Measurements from ENCODE around the gene TAS1R2. TPM values are rescaled to one million over a fixed set of nuclear protein-coding genes. Genes with fewer than 3 reads are reported as not detected.

The TAS1R2 gene
- total and polyA plus RNA-seq, 9 of the 15 experiments (the other 6 are each of a cell fraction or from before 2014, with no cell fraction given) = not detected

DNA sequence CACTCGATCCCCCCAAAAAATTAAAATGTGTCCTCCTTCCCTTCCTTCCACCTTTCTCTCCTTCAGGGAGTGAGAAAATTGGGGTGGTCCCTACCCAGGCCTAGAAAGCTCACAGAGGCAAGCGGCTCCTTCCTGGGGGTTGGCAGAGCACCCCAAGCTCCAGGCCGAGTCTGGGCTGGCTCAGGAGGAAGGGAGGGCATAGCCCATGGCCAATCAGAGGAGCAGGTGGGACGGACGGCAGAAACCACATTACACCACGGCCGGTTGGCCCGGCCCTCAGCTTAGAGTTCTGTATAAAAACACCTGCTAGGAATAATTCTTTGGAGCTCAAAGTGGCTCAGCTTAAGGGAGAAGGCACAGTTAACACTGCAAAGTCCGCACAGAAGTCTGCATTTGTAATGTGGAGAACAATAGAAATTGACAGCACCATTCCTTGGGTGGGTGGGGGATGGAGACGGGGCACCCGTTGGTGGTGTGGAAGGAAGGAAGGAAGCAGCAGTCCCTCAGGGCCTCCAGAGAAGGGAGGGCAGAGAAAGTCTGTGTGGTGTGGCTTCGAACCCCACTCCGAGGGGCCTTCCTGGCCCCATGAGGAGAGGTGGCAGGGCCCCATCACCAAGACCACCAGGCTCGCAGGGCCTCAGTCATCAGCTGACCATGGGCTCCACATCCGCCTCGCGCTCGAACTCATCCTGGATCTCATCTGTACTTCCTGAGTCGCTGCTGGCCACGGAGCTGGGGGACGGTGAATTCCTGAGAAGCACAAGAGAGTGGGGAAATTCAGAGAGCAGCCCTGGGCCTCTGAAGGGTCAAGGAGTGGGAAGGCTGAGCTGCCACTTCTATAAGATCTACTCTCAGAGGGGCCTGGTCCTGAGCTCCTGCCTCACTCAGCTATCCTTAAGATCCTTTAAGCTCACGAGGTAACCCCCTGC lies 48.7 kb upstream of the TAS1R2 start (continued):
- TF ChIP-seq RBBP5 (IDR thresholded peaks at IDR 0.05; ENCODE audit: borderline replicate concordance, insufficient read depth, low read length, poor library complexity, severe bottlenecking) (peak; percentile 19), CBFA2T3 (IDR thresholded peaks at IDR 0.05) (no peak), AFF1 (IDR thresholded peaks at IDR 0.05; ENCODE audit: low read depth in 1 of 2, partially characterized antibody in 2 of 2) (no peak), ZNF184 (CRISPR knock-in tag; IDR thresholded peaks at IDR 0.05) (no peak), MEF2D (tag; conservative IDR thresholded peaks at IDR 0.05; ENCODE audit: low read depth) (no peak), DACH1 (IDR thresholded peaks at IDR 0.05; ENCODE audit: partially characterized antibody) (no peak), REST (IDR thresholded peaks at IDR 0.05; ENCODE audit: borderline replicate concordance) (no peak), REST (CRISPR knock-in tag; IDR thresholded peaks at IDR 0.05; ENCODE audit: low read depth) (no peak), WHSC1 (IDR thresholded peaks at IDR 0.05; ENCODE audit: low read length) (no peak), MYC (IDR thresholded peaks at IDR 0.05; ENCODE audit: low read depth, low read length) (0 out of 2 replicates have a peak, but pooled peaks have one; percentile 1), MYC (CRISPR knock-in tag; IDR thresholded peaks at IDR 0.05; ENCODE audit: borderline replicate concordance, low read depth) (0 out of 2 replicates have a peak, but pooled peaks have one; percentile 25), COPS2 (conservative IDR thresholded peaks at IDR 0.05) (no peak)
